H9 (cell line): ENCODE results near the gene CACNA2D3. TPM values are rescaled to one million over a fixed set of nuclear protein-coding genes. Genes with fewer than 3 reads are reported as not detected.

Experiments used
- DNase-seq: peaks from one replicate; pipeline ENCODE4 v3.0.0-alpha.2; 2017
- H2AFZ ChIP-seq: one replicate; pipeline ENCODE4 v1.6.1; 2013; ENCODE audit warnings: mild to moderate bottlenecking, low read length, control low read depth, moderate library complexity
- H2AK5ac ChIP-seq: 2 replicates; pipeline ENCODE4 v1.6.1; 2013; ENCODE audit warnings: low read length, control low read depth, mixed read lengths; ENCODE audit not compliant: insufficient read length
- H2BK120ac ChIP-seq: one replicate; pipeline ENCODE4 v1.6.1; 2013; ENCODE audit warnings: low read depth, mild to moderate bottlenecking, low read length, control low read depth, inconsistent platforms; ENCODE audit not compliant: poor library complexity, severe bottlenecking
- H2BK12ac ChIP-seq: 2 replicates; pipeline ENCODE4 v1.6.1; 2013; ENCODE audit warnings: low read length, control low read depth, mixed read lengths, low read depth; ENCODE audit not compliant: insufficient read length
- H2BK15ac ChIP-seq: 2 replicates; pipeline ENCODE4 v1.6.1; 2013; ENCODE audit warnings: low read depth, low read length, control low read depth
- H2BK20ac ChIP-seq: one replicate; pipeline ENCODE4 v1.6.1; 2013; ENCODE audit warnings: low read depth, mild to moderate bottlenecking, low read length, control low read depth, inconsistent platforms; ENCODE audit not compliant: poor library complexity, severe bottlenecking
- H2BK5ac ChIP-seq: 2 replicates; pipeline ENCODE4 v1.6.1; 2013; ENCODE audit warnings: low read length, control low read depth, mixed read lengths; ENCODE audit not compliant: insufficient read length
- H3K14ac ChIP-seq: 2 replicates; pipeline ENCODE4 v1.6.1; 2013; ENCODE audit warnings: low read length, control low read depth; ENCODE audit not compliant: insufficient read depth
- H3K18ac ChIP-seq: 2 replicates; pipeline ENCODE4 v1.6.1; 2013; ENCODE audit warnings: low read depth, mild to moderate bottlenecking, mixed read lengths, low read length, control low read depth; ENCODE audit not compliant: insufficient read length
- H3K23ac ChIP-seq: 2 replicates; pipeline ENCODE4 v1.6.1; 2013; ENCODE audit warnings: low read length, control low read depth, mixed read lengths, low read depth; ENCODE audit not compliant: insufficient read length
- H3K23me2 ChIP-seq: 2 replicates; pipeline ENCODE4 v1.6.1; 2013; ENCODE audit warnings: low read depth, mild to moderate bottlenecking, mixed read lengths, low read length, control low read depth; ENCODE audit not compliant: insufficient read length, poor library complexity, severe bottlenecking
- H3K27ac ChIP-seq: 2 replicates; pipeline ENCODE4 v1.5.1; 2013; ENCODE audit warnings: low read length, control low read depth, mixed read lengths, low read depth; ENCODE audit not compliant: insufficient read length
- H3K27me3 ChIP-seq: 2 replicates; pipeline ENCODE4 v1.6.1; 2013; ENCODE audit warnings: low read length, control low read depth, inconsistent platforms; ENCODE audit not compliant: insufficient read depth
- H3K4ac ChIP-seq: 2 replicates; pipeline ENCODE4 v1.6.1; 2013; ENCODE audit warnings: low read depth, mild to moderate bottlenecking, control low read depth, inconsistent platforms, low read length, moderate library complexity
- H3K4me1 ChIP-seq: 2 replicates; pipeline ENCODE4 v1.6.1; 2013; ENCODE audit warnings: low read length, control low read depth, inconsistent platforms; ENCODE audit not compliant: insufficient read depth
- H3K4me2 ChIP-seq: 2 replicates; pipeline ENCODE4 v1.6.1; 2013; ENCODE audit warnings: low read length, control low read depth, mixed read lengths; ENCODE audit not compliant: insufficient read length, insufficient read depth
- H3K56ac ChIP-seq: 2 replicates; pipeline ENCODE4 v1.6.1; 2013; ENCODE audit warnings: low read depth, mild to moderate bottlenecking, mixed read lengths, low read length, control low read depth; ENCODE audit not compliant: insufficient read length
- H3K79me1 ChIP-seq: 2 replicates; pipeline ENCODE4 v1.6.1; 2013; ENCODE audit warnings: low read depth, mild to moderate bottlenecking, moderate library complexity, low read length, control low read depth, inconsistent platforms; ENCODE audit not compliant: insufficient read depth, poor library complexity, severe bottlenecking
- H3K79me2 ChIP-seq: 2 replicates; pipeline ENCODE4 v1.6.1; 2013; ENCODE audit warnings: low read length, control low read depth, inconsistent platforms; ENCODE audit not compliant: insufficient read depth
- H3K9ac ChIP-seq: 2 replicates; pipeline ENCODE4 v1.6.1; 2013; ENCODE audit warnings: low read length, control low read depth, mixed read lengths; ENCODE audit not compliant: insufficient read length; ENCODE audit errors: extremely low read depth
- H3K9me3 ChIP-seq: one replicate; pipeline ENCODE4 v1.6.1; 2013; ENCODE audit warnings: low read depth, low read length, inconsistent platforms; ENCODE audit not compliant: control insufficient read depth
- H3T11ph ChIP-seq: one replicate; pipeline ENCODE4 v1.6.1; 2013; ENCODE audit warnings: mild to moderate bottlenecking, low read length, control low read depth, inconsistent platforms
- H4K20me1 ChIP-seq: one replicate; pipeline ENCODE4 v1.6.1; 2013; ENCODE audit not compliant: control insufficient read depth, insufficient read length, insufficient read depth
- H4K5ac ChIP-seq: 2 replicates; pipeline ENCODE4 v1.6.1; 2013; ENCODE audit warnings: low read depth, mild to moderate bottlenecking, mixed read lengths, low read length, control low read depth; ENCODE audit not compliant: insufficient read length
- H4K8ac ChIP-seq: replicated peaks from 2 replicates; pipeline ENCODE4 v1.6.1; 2013; ENCODE audit warnings: low read length, control low read depth, mixed read lengths, low read depth; ENCODE audit not compliant: insufficient read length
- H4K91ac ChIP-seq: 2 replicates; pipeline ENCODE4 v1.6.1; 2013; ENCODE audit warnings: low read depth, mild to moderate bottlenecking, moderate library complexity, mixed read lengths, low read length, control low read depth; ENCODE audit not compliant: insufficient read length
- H3K27ac Mint-ChIP-seq, 3 experiments: 2 replicates in 2 of 3; 3 replicates in 1 of 3; pipeline ENCODE4 v1.8.0; 2020 to 2021; ENCODE audit warnings: mixed read lengths in 3 of 3, mild to moderate bottlenecking in 1 of 3, moderate library complexity in 1 of 3
- H3K27me3 Mint-ChIP-seq: 2 replicates; pipeline ENCODE4 v1.8.0; 2021; ENCODE audit warnings: low read depth, mild to moderate bottlenecking, moderate library complexity, mixed read lengths
- H3K36me3 Mint-ChIP-seq, 3 experiments: 2 replicates in 2 of 3; 3 replicates in 1 of 3; pipeline ENCODE4 v1.8.0; 2020 to 2021; ENCODE audit warnings: low read depth in 3 of 3, mixed read lengths in 3 of 3; ENCODE audit not compliant: insufficient read depth in 1 of 3
- H3K4me1 Mint-ChIP-seq, 2 experiments: 2 replicates each; pipeline ENCODE4 v1.8.0; 2020; ENCODE audit warnings: mixed read lengths in 2 of 2
- H3K4me3 Mint-ChIP-seq, 2 experiments: 2 replicates in 1 of 2; 3 replicates in 1 of 2; pipeline ENCODE4 v1.8.0; 2020 to 2021; ENCODE audit warnings: mild to moderate bottlenecking in 2 of 2, mixed read lengths in 2 of 2, moderate library complexity in 1 of 2
- H3K9me3 Mint-ChIP-seq, 2 experiments: 2 replicates in 1 of 2; 3 replicates in 1 of 2; pipeline ENCODE4 v1.8.0; 2020; ENCODE audit warnings: mild to moderate bottlenecking in 2 of 2, mixed read lengths in 2 of 2, moderate library complexity in 1 of 2
- WGBS: extraction: QIAGEN DNeasy Blood & Tissue Kit; methylation state at CpG from one replicate; pipeline ENCODE4 v1.1.7; 2013; ENCODE audit warnings: missing lambda C conversion rate, low lambda C conversion rate, mixed read lengths; ENCODE audit not compliant: insufficient read length; ENCODE audit errors: extremely low coverage; 5-methylcytosine and 5-hydroxymethylcytosine counted together
- total RNA-seq: library from RNA; stranded (reverse); gene quantifications from 2 replicates; pipeline ENCODE4 v1.2.1, GENCODE V29; 2021
- TF ChIP-seq, protein P1 (sequence below): fragments of 200-600 bp; sonication (generic); conservative IDR thresholded peaks from 3 replicates; pipeline ENCODE4 v1.8.0; 2021; ENCODE audit warnings: antibody characterized with exemption, mild to moderate bottlenecking

Gene CACNA2D3
- total RNA-seq, 1 experiment from 2014 or later: 3.2 TPM

DNA sequence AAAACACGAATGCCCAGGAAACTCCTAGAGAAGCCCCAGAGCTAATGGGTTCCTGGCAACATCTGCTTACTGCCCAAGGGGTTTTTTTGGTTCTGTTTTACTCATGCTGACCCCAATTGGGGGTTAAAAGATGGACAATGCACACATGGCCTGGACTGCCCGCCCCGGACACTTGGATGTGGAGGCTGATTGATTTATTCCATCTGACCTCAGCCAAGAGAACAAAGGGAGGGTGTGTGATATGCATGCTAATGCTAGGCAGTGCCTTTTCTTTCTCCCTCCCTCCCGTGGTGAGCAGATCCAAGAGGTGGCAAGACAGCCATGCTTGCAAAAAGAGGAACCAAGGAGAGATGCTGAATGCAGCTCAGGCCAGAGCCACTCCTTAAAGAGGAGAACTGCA is 808.8 kb downstream of the CACNA2D3 start:
- Histone ChIP-seq H3K27me3 (no peaks in the 10 kb centered on the region), H3K79me1 (no peaks in the 10 kb centered on the region), H3K4ac (no peak overlapping the region), H2BK120ac (no peak overlapping the region), H2AK5ac (no peak overlapping the region), H3K9me3 (no peaks in the 10 kb centered on the region), H4K20me1 (no peaks in the 10 kb centered on the region), H3K9ac (no peak overlapping the region), H2AFZ (no peak overlapping the region), H3K4me2 (no peak overlapping the region), H4K91ac (no peak overlapping the region), H2BK20ac (no peak overlapping the region), H3K18ac (no peak overlapping the region), H4K8ac (no peak overlapping the region), H4K5ac (no peak overlapping the region), H3K23me2 (no peaks in the 10 kb centered on the region), H3T11ph (no peak overlapping the region), H3K56ac (no peak overlapping the region), H3K27ac (no peak overlapping the region), H3K23ac (no peak overlapping the region), H3K79me2 (no peaks in the 10 kb centered on the region), H2BK5ac (no peak overlapping the region), H3K14ac (no peak overlapping the region), H2BK15ac (no peak overlapping the region), H2BK12ac (no peak overlapping the region), H3K4me1 (no peaks in the 10 kb centered on the region; the same call in 1 of the 2 replicates)
- Mint-ChIP-seq H3K4me3 (no peak overlapping the region), H3K36me3 (no peaks in the 10 kb centered on the region), H3K27ac (no peak overlapping the region), H3K9me3 (no peaks in the 10 kb centered on the region), H3K27me3 (no peaks in the 10 kb centered on the region), H3K4me1 (peaks cover 9 to 10% of the 10 kb centered on the region in 2 experiments)
- no peak for DNase-seq
- WGBS: no CpG with 5 or more reads among the region's 4 CpGs
- TF ChIP-seq, protein P1, sequence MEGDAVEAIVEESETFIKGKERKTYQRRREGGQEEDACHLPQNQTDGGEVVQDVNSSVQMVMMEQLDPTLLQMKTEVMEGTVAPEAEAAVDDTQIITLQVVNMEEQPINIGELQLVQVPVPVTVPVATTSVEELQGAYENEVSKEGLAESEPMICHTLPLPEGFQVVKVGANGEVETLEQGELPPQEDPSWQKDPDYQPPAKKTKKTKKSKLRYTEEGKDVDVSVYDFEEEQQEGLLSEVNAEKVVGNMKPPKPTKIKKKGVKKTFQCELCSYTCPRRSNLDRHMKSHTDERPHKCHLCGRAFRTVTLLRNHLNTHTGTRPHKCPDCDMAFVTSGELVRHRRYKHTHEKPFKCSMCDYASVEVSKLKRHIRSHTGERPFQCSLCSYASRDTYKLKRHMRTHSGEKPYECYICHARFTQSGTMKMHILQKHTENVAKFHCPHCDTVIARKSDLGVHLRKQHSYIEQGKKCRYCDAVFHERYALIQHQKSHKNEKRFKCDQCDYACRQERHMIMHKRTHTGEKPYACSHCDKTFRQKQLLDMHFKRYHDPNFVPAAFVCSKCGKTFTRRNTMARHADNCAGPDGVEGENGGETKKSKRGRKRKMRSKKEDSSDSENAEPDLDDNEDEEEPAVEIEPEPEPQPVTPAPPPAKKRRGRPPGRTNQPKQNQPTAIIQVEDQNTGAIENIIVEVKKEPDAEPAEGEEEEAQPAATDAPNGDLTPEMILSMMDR: no peak
